Upper lobe of right lung (tissue), 1 donor: ENCODE data around the gene GRM7. TPM values are rescaled to one million over a fixed set of nuclear protein-coding genes. Genes with fewer than 3 reads are reported as not detected.

Source experiments
- ATAC-seq: fragments of 200-7000 bp; cut with Tn5 transposase; one replicate; pipeline ENCODE4 v1.9.1; 2020; ENCODE audit warnings: mild to moderate bottlenecking, moderate library complexity
- DNase-seq: peaks from one replicate; pipeline ENCODE4 v3.0.0-alpha.2; 2020
- H3K27ac ChIP-seq: fragments of 200-600 bp; one replicate; pipeline ENCODE4 v1.8.0; 2022
- H3K27me3 ChIP-seq: fragments of 200-600 bp; one replicate; pipeline ENCODE4 v1.8.0; 2022; ENCODE audit warnings: mild to moderate bottlenecking
- H3K36me3 ChIP-seq: fragments of 200-600 bp; one replicate; pipeline ENCODE4 v1.8.0; 2022
- H3K4me1 ChIP-seq: fragments of 200-600 bp; one replicate; pipeline ENCODE4 v1.8.0; 2022
- H3K4me3 ChIP-seq: fragments of 200-600 bp; one replicate; pipeline ENCODE4 v1.8.0; 2022; ENCODE audit warnings: mild to moderate bottlenecking
- H3K9me3 ChIP-seq: fragments of 200-600 bp; one replicate; pipeline ENCODE4 v1.8.0; 2022
- intact Hi-C: fragments of 100-400 bp; cut with DNase I; formaldehyde crosslinking; loops from one replicate; pipeline ENCODE4 v1.11.0; 2022
- total RNA-seq: library from RNA; stranded (reverse); fragmentation: NEBNext Ultra II Directional; extraction: Animal tissue kit (Norgen Biotek cat#: 25700); gene quantifications from one replicate; pipeline ENCODE4 v1.2.1, GENCODE V29; 2021
- TF ChIP-seq, protein P1 (sequence below): fragments of 200-600 bp; IDR thresholded peaks from one replicate; pipeline ENCODE4 v1.8.0; 2022; ENCODE audit warnings: antibody characterized with exemption
- donor health status: DM: no; HTN: yes; CAD: no; lungs with severe emphysema.

Gene GRM7
- total RNA-seq, 1 donor from 2014 or later, result not detected

- DNase-seq, result no peak
- H3K27me3 ChIP-seq, result no peaks in the 10 kb centered on the region
- H3K36me3 ChIP-seq, result no peaks in the 10 kb centered on the region
- TF ChIP-seq, protein P1, sequence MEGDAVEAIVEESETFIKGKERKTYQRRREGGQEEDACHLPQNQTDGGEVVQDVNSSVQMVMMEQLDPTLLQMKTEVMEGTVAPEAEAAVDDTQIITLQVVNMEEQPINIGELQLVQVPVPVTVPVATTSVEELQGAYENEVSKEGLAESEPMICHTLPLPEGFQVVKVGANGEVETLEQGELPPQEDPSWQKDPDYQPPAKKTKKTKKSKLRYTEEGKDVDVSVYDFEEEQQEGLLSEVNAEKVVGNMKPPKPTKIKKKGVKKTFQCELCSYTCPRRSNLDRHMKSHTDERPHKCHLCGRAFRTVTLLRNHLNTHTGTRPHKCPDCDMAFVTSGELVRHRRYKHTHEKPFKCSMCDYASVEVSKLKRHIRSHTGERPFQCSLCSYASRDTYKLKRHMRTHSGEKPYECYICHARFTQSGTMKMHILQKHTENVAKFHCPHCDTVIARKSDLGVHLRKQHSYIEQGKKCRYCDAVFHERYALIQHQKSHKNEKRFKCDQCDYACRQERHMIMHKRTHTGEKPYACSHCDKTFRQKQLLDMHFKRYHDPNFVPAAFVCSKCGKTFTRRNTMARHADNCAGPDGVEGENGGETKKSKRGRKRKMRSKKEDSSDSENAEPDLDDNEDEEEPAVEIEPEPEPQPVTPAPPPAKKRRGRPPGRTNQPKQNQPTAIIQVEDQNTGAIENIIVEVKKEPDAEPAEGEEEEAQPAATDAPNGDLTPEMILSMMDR, result no peak
- H3K4me3 ChIP-seq, result no peak overlapping the region
- no peaks in the 10 kb centered on the region for H3K9me3 ChIP-seq
- no peak overlapping the region for H3K27ac ChIP-seq
- no peak for ATAC-seq
- H3K4me1 ChIP-seq, result no peaks in the 10 kb centered on the region
- intact Hi-C loops, result no loop called here
Measured at GRCh38 chr3:7188551-7188950, 327.6 kb downstream of the GRM7 start.

GRCh38 chr3:7190095-7190494, 329.2 kb downstream of the GRM7 start:
- no peak for ATAC-seq
- Histone ChIP-seq H3K9me3 (no peaks in the 10 kb centered on the region), H3K36me3 (no peaks in the 10 kb centered on the region), H3K27ac (no peak overlapping the region), H3K27me3 (no peaks in the 10 kb centered on the region), H3K4me1 (no peaks in the 10 kb centered on the region), H3K4me3 (no peak overlapping the region)
- TF ChIP-seq, protein P1, result no peak
- DNase-seq, result no peak
- intact Hi-C loops, result no loop called here

- no peak for ATAC-seq
- intact Hi-C loops, result no loop called here
- H3K27ac ChIP-seq, result no peak overlapping the region
- no peaks in the 10 kb centered on the region for H3K27me3 ChIP-seq
- H3K4me3 ChIP-seq, result no peak overlapping the region
- H3K4me1 ChIP-seq, result no peaks in the 10 kb centered on the region
- TF ChIP-seq, protein P1, result no peak
- no peaks in the 10 kb centered on the region for H3K36me3 ChIP-seq
- no peak for DNase-seq
- H3K9me3 ChIP-seq, result no peaks in the 10 kb centered on the region
Measured at GRCh38 chr3:7193269-7193668, 332.4 kb downstream of the GRM7 start.

DNA sequence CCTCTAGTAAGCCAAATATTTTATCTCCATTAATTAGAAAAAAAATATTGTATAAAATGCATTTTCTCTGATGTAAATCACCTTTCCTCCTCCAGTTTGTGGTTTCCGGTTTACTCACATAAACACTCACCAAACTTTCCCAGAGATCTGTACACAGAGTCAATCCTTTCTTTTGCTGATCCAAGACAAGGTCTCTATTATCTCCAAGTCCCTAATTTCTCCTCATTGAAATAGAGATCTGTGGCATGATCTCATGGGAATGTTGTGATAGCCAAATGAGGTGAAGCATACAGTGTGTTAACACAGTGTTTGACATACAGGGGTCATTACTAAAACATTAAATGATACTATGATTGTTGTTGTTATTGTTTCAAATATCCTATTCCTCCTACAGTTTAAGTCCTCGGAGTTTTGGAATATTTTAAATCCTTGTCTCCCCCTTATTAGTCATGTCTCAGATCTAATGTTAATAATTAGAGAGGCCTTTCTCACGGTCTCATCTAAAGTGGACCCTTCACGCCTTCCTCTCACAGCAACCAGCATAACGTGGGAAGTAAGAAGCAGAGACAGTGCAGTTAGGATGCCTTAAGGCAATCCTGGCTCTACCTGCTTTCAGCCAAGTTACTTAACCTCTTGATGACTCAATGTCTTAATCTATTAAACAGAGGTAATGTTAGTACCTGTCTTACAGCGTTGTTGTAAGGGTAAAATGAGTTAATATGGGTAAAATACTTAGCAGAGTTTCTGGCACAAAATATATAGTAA, 333.3 kb downstream of the GRM7 start:
- intact Hi-C loops, result no loop called here
- Histone ChIP-seq H3K36me3 (no peaks in the 10 kb centered on the region), H3K4me3 (no peak overlapping the region), H3K27ac (no peak overlapping the region), H3K4me1 (no peaks in the 10 kb centered on the region), H3K9me3 (no peaks in the 10 kb centered on the region), H3K27me3 (no peaks in the 10 kb centered on the region)
- no peak for ATAC-seq
- TF ChIP-seq, protein P1, result no peak
- DNase-seq, result no peak

GRCh38 chr3:7195934-7196333, 335.0 kb downstream of the GRM7 start:
- intact Hi-C loops, result no loop called here
- Histone ChIP-seq H3K9me3 (no peaks in the 10 kb centered on the region), H3K27ac (no peak overlapping the region), H3K36me3 (no peaks in the 10 kb centered on the region), H3K27me3 (no peaks in the 10 kb centered on the region), H3K4me3 (no peak overlapping the region), H3K4me1 (no peaks in the 10 kb centered on the region)
- no peak for DNase-seq
- ATAC-seq, result no peak
- TF ChIP-seq, protein P1, result no peak

DNA sequence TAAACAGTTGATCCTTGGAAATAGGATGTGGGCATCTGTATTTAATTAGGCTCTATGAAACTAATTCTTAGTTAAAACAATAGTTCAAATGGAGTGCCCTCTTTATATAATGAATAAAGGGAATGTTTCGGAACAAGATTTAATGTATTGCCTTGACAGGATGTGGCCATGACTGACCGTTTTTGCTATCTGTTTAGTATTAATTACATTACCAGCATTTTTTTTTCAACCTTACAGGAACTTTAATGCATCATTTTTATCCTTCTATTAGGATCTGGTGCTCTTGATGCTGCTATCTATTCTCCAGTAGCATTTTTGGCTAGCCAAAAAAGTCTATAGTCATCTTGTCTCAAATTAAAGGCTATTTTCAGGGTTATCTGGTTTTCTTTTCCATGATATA, 340.9 kb downstream of the GRM7 start:
- H3K27me3 ChIP-seq, result no peaks in the 10 kb centered on the region
- no peak overlapping the region for H3K4me3 ChIP-seq
- no peaks in the 10 kb centered on the region for H3K9me3 ChIP-seq
- H3K27ac ChIP-seq, result no peak overlapping the region
- H3K36me3 ChIP-seq, result no peaks in the 10 kb centered on the region
- no peaks in the 10 kb centered on the region for H3K4me1 ChIP-seq
- TF ChIP-seq, protein P1, result no peak
- intact Hi-C loops, result no loop called here
- no peak for ATAC-seq
- DNase-seq, result no peak
